Measurements from ENCODE around the gene CACNB3.
A peak's percentile ranks its signal among the peaks of the same experiment; 100 is the strongest.

The CACNB3 gene

DNA sequence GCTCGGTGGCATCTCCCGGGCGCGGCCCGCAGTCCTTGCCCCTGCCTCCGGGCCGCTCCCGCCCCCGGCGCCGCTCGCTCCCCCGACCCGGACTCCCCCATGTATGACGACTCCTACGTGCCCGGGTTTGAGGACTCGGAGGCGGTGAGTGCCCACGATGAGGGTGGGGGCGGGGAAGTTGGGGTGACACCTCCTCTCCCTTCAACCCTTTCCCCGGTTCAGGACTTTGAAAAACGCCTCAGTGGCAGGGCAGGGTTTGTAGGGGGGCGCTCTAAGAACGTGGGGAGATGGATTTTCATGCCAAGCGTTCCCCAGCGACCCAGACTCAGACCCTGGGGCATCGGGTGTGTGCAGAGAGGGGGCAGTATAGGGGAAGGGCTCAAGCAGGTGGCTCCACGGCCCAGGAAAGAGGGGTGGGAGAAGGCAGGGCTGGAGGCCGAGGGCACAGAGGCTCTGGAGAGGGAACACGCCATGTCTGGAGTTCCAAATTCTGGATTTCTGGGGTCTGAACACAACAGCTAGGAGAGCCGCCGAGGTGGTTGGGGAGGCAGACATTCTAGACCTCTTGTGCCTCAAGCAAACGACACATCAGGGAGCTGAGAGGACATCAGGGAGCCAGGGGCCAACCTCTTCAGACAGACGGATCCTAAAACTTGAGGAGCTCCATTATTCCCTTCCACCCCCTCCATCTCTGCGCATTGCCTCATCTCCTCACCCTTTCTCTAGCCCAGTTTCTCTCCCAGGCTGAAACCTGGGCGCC, 715 bp downstream of the CACNB3 start:
- Mint-ChIP-seq H3K4me1 (ENCODE audit: low read depth in 2 of 2) (peaks cover 34 to 42% of the 10 kb centered on the region in 2 donors), H3K27me3 (no peaks in the 10 kb centered on the region), H3K9me3 (no peaks in the 10 kb centered on the region), H3K4me3 (peak overlapping the region; percentile 89 to 93), H3K36me3 (ENCODE audit: insufficient read depth) (peaks cover 9% of the 10 kb centered on the region), H3K27ac (peak overlapping the region; percentile 45 to 46)
- no peak for ATAC-seq (replicated peaks)
- DNase-seq, result no peak

DNA sequence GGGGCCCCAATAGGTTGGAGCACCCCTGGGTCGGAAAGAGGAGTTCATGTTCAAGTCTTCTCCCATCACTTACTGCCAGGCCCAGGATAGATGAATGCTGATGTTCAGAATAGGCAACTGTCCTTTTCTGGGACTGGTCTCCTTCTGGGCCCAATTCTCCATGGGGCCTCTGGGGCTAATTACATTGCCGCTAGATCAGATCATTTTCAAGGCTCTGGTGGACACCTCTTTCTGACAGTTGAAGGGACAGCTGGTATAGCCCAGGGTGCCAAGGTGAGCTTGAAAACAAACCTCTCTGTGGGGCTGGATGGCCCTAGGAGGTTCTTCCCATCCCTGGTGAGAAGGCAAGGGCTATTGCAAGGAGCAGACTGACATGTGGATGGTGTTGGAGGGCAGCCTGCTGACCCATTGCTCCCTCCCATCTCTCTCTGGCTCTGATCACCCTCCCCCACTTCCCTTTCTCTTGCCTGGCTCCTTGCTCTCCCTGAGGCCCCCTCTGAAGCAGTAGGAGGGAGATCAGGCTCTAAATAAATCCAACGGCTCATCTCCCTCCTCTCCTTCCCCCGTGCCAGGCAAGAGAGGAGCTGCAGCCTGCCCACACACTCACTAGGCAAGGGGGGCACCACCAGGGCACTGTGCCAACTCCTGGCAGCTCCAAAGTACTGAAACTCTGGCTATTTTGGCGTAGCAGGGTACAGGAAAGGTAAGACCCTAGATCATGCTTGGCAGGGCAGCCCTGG, 1.9 kb downstream of the CACNB3 start:
- Mint-ChIP-seq H3K9me3 (no peaks in the 10 kb centered on the region), H3K27me3 (no peaks in the 10 kb centered on the region), H3K4me3 (peak overlapping the region; percentile 89 to 93), H3K27ac (peak overlapping the region in 1 of 2 donors; percentile 75), H3K36me3 (ENCODE audit: insufficient read depth) (peaks cover 3% of the 10 kb centered on the region), H3K4me1 (ENCODE audit: low read depth in 2 of 2) (peaks cover 36 to 41% of the 10 kb centered on the region in 2 donors)
- no peak for DNase-seq
- ATAC-seq (replicated peaks), result no peak

DNA sequence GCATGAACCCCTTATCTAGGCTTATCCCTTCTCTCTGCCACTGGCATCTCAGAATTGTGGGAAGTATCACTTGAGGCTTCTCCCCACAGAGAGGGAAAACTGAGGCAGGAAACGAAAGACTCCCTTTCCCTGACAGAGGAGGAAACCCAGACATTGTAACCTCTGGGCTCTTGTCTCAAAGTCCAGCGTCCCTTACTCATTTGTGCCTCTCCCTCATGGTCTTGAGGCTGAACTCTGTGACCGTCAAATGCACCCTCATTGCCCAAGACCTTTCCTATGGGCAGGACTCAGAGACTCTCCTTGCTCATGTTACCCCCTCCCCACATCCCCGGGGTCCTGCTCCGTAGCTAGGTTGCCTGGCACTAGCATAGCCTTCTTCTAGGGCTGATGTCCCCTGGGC, 3.8 kb downstream of the CACNB3 start:
- peak overlapping the region in 1 of 2 donors; percentile 3 for H3K27ac Mint-ChIP-seq
- ATAC-seq (replicated peaks), result no peak
- no peak for DNase-seq
- peaks cover 29 to 33% of the 10 kb centered on the region in 2 donors for H3K4me1 Mint-ChIP-seq (ENCODE audit: low read depth in 2 of 2)
- no peak overlapping the region for H3K4me3 Mint-ChIP-seq
- H3K36me3 Mint-ChIP-seq (ENCODE audit: insufficient read depth), result peaks cover 3% of the 10 kb centered on the region
- no peaks in the 10 kb centered on the region for H3K27me3 Mint-ChIP-seq
- no peaks in the 10 kb centered on the region for H3K9me3 Mint-ChIP-seq

DNA sequence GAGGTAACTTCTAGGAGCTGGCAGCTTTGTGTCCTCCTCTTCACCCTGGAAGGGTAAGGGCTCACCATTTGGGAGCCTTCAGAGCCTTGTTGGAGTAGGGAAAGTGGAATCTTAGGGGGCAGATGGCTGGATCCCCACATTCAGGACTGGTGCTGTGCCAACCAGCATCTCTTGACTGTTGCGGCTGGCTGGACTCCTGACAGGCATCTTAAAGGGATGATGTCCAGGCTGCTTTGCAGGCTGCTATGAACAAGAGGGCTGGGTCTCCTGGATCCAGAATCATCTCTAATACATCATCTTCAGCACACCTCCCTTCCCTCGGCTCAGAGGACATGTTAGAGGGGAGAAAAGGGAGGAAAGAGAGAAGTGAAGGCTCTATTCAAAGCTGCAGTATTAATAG, 4.4 kb downstream of the CACNB3 start:
- no peak for ATAC-seq (replicated peaks)
- no peak for DNase-seq
- H3K27me3 Mint-ChIP-seq, result no peaks in the 10 kb centered on the region
- peaks cover 3% of the 10 kb centered on the region for H3K36me3 Mint-ChIP-seq (ENCODE audit: insufficient read depth)
- H3K4me3 Mint-ChIP-seq, result no peak overlapping the region
- peaks cover 23 to 31% of the 10 kb centered on the region in 2 donors for H3K4me1 Mint-ChIP-seq (ENCODE audit: low read depth in 2 of 2)
- no peaks in the 10 kb centered on the region for H3K9me3 Mint-ChIP-seq
- H3K27ac Mint-ChIP-seq, result peak overlapping the region in 1 of 2 donors; percentile 1

DNA sequence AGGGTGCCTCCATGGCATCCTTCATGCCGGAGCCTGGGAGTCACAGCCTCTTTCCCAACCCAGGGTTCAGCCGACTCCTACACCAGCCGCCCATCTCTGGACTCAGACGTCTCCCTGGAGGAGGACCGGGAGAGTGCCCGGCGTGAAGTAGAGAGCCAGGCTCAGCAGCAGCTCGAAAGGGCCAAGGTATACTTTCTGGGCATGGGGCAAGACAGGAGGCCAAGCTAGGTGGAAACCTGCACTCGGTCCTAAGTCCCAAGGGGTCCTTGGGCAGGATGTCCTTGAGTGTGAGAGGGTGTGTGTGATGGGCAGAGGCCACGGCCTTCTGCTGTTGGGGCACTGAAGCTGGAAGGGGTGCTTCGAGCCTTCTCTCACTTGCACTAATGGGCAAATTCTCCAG, 5.0 kb downstream of the CACNB3 start:
- no peak for ATAC-seq (replicated peaks)
- DNase-seq, result no peak
- Mint-ChIP-seq H3K4me3 (no peak overlapping the region), H3K4me1 (ENCODE audit: low read depth in 2 of 2) (peaks cover 18 to 26% of the 10 kb centered on the region in 2 donors), H3K9me3 (no peaks in the 10 kb centered on the region), H3K27ac (peak overlapping the region; percentile 1 to 48), H3K27me3 (no peaks in the 10 kb centered on the region), H3K36me3 (ENCODE audit: insufficient read depth) (no peaks in the 10 kb centered on the region)

DNA sequence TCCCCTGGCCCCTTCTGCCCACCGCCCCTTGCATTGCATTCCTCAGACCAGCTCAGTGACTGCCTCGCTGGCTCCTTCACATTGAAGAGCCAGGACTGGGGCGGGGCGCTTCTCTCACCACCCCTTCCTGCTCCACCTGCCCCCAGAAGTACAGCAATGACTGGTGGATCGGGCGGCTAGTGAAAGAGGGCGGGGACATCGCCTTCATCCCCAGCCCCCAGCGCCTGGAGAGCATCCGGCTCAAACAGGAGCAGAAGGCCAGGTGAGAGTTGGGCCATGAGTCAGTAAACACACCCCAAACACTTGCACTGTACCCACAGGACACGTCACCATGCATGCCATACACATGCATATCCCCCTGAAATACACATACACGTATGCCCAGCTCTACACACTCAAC, 5.8 kb downstream of the CACNB3 start:
- H3K27me3 Mint-ChIP-seq, result no peaks in the 10 kb centered on the region
- DNase-seq (peak; percentile 32 to 50 (median 33)), ATAC-seq (replicated peaks) (peak; percentile 91)
- H3K36me3 Mint-ChIP-seq (ENCODE audit: insufficient read depth), result peaks cover 3% of the 10 kb centered on the region
- no peaks in the 10 kb centered on the region for H3K9me3 Mint-ChIP-seq
- peaks cover 19 to 23% of the 10 kb centered on the region in 2 donors for H3K4me1 Mint-ChIP-seq (ENCODE audit: low read depth in 2 of 2)
- peak overlapping the region; percentile 48 to 65 for H3K27ac Mint-ChIP-seq
- peak overlapping the region in 1 of 2 donors; percentile 0 for H3K4me3 Mint-ChIP-seq

DNA sequence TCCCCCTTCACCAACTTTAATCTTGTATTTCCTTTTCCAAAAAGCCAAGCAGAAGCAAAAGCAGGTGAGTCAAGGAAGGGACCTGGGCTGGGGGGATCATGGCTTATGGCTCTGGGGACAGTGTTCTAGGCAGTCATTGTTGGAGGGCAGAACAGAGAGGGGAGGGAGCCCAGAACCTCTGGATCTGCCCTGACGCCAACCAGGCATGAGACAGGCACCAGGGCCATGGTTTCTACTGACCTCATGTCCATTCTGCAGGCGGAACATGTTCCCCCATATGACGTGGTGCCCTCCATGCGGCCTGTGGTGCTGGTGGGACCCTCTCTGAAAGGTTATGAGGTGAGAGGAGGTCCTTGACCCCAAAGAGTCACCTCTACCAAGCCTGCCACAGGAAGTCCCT, 6.6 kb downstream of the CACNB3 start:
- DNase-seq, result no peak
- no peak for ATAC-seq (replicated peaks)
- no peaks in the 10 kb centered on the region for H3K9me3 Mint-ChIP-seq
- H3K4me1 Mint-ChIP-seq (ENCODE audit: low read depth in 2 of 2), result peaks cover 20 to 24% of the 10 kb centered on the region in 2 donors
- peaks cover 8% of the 10 kb centered on the region for H3K36me3 Mint-ChIP-seq (ENCODE audit: insufficient read depth)
- no peak overlapping the region for H3K4me3 Mint-ChIP-seq
- peak overlapping the region; percentile 48 to 65 for H3K27ac Mint-ChIP-seq
- H3K27me3 Mint-ChIP-seq, result no peaks in the 10 kb centered on the region

DNA sequence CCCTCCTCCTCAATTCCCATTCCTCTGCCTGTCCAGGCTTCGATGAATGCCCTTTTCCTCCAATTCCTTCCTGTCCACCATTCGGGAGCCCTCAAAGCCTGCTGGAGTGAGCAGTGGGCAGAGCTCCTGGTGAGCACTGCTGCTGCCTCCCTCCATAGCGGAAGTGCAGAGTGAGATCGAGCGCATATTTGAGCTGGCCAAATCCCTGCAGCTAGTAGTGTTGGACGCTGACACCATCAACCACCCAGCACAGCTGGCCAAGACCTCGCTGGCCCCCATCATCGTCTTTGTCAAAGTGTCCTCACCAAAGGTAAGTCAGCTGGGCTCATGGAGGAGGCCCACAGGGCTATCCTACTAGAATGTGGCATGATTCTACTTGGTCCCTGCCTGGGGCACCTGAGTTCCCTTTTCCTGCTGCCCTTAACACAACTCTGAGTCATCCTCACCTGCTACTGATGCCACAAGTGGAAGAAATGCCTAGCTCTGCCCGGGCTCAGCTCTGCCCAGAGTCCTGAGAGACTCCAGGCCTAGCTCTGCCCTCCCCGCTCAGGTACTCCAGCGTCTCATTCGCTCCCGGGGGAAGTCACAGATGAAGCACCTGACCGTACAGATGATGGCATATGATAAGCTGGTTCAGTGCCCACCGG, 8.0 kb downstream of the CACNB3 start:
- no peak for ATAC-seq (replicated peaks)
- Mint-ChIP-seq H3K27me3 (no peaks in the 10 kb centered on the region), H3K4me3 (no peak overlapping the region), H3K27ac (peak overlapping the region in 1 of 2 donors; percentile 33), H3K9me3 (no peaks in the 10 kb centered on the region), H3K4me1 (ENCODE audit: low read depth in 2 of 2) (peaks cover 22 to 24% of the 10 kb centered on the region in 2 donors), H3K36me3 (ENCODE audit: insufficient read depth) (peaks cover 20% of the 10 kb centered on the region)
- no peak for DNase-seq

DNA sequence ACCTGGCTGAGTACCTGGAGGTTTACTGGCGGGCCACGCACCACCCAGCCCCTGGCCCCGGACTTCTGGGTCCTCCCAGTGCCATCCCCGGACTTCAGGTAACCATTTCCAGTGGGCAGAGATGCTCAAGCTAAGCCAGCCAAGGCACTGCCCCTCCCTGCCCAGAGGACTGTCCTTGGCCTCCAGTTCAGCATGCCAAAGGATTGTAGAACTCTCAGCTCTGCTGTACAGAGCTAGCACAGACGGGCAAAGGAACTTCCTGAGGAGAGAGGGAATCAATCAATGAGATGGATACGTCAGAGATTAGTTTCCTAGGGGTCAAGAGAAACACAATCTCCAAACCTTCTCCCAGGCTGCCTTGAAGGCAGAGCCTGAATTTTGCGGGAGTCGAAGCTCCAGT, 8.7 kb downstream of the CACNB3 start:
- peak overlapping the region in 1 of 2 donors; percentile 33 for H3K27ac Mint-ChIP-seq

DNA sequence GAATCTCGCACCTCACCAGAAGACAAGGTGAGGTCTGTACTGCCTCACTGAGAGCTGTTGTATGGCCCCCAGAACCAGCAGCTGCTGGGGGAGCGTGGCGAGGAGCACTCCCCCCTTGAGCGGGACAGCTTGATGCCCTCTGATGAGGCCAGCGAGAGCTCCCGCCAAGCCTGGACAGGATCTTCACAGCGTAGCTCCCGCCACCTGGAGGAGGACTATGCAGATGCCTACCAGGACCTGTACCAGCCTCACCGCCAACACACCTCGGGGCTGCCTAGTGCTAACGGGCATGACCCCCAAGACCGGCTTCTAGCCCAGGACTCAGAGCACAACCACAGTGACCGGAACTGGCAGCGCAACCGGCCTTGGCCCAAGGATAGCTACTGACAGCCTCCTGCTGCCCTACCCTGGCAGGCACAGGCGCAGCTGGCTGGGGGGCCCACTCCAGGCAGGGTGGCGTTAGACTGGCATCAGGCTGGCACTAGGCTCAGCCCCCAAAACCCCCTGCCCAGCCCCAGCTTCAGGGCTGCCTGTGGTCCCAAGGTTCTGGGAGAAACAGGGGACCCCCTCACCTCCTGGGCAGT, 9.3 kb downstream of the CACNB3 start:
- Mint-ChIP-seq H3K36me3 (ENCODE audit: insufficient read depth) (peaks cover 31% of the 10 kb centered on the region), H3K27me3 (no peaks in the 10 kb centered on the region), H3K4me1 (ENCODE audit: low read depth in 2 of 2) (peaks cover 18 to 26% of the 10 kb centered on the region in 2 donors), H3K4me3 (no peak overlapping the region), H3K9me3 (no peaks in the 10 kb centered on the region), H3K27ac (peak overlapping the region; percentile 33 to 57)
- ATAC-seq (replicated peaks), result no peak
- no peak for DNase-seq

More for the DNA sequence above, 8.7 kb downstream of the CACNB3 start:
- H3K9me3 Mint-ChIP-seq, result no peaks in the 10 kb centered on the region
- H3K27me3 Mint-ChIP-seq, result no peaks in the 10 kb centered on the region
- H3K36me3 Mint-ChIP-seq (ENCODE audit: insufficient read depth), result peaks cover 27% of the 10 kb centered on the region
- ATAC-seq (replicated peaks), result no peak
- DNase-seq, result no peak
- H3K4me1 Mint-ChIP-seq (ENCODE audit: low read depth in 2 of 2), result peaks cover 22 to 26% of the 10 kb centered on the region in 2 donors
- H3K4me3 Mint-ChIP-seq, result no peak overlapping the region

DNA sequence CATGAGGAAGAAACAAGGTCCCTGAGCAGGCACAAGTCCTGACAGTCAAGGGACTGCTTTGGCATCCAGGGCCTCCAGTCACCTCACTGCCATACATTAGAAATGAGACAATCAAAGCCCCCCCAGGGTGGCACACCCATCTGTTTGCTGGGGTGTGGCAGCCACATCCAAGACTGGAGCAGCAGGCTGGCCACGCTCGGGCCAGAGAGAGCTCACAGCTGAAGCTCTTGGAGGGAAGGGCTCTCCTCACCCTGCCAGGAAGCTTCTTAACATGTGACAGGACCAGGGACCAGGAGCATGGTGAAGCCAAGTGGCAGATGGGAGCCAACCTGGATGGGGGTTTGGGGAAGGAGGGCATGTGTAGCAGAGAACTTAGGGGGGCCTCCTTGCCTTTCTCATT, 10.0 kb downstream of the CACNB3 start:
- ATAC-seq (replicated peaks) (no peak), DNase-seq (no peak)
- no peaks in the 10 kb centered on the region for H3K27me3 Mint-ChIP-seq
- no peaks in the 10 kb centered on the region for H3K9me3 Mint-ChIP-seq
- peaks cover 37% of the 10 kb centered on the region for H3K36me3 Mint-ChIP-seq (ENCODE audit: insufficient read depth)
- H3K27ac Mint-ChIP-seq, result peak overlapping the region in 1 of 2 donors; percentile 57
- peaks cover 18 to 26% of the 10 kb centered on the region in 2 donors for H3K4me1 Mint-ChIP-seq (ENCODE audit: low read depth in 2 of 2)
- H3K4me3 Mint-ChIP-seq, result no peak overlapping the region

DNA sequence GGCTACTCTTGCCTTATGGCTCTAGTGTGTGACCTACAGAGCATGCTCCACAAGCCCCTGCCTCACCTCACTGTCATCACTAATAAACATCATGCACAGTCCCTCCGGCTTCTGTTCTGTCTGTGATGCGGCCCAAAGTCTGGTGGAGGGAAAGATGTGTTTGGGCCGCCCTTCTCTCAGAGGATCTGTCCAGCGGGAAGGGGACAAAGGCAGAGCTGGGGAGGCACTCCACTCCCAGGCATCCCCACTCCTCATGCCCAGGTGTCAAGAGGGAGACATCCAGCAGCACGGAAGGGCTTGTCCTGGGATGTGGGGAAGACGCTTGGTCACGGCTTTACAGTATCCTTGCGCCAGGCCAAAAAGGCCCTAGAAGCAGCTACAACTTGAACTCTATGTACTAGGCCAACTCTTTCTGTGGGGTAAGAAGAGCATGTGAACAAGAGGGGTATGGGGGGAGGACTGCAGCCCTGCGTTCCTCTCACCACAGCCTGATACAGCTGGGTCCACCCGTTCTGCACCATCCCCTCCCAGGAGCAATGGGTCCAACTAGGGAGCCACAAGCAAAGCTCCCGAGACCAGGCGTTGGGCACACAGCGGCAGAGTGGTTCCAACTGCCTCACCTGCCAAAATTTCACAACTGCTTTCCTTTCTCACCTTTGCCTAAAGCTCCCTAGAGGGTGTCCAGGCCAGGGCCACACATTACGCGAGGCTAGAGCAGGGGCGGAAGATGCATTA, 10.7 kb downstream of the CACNB3 start:
- Mint-ChIP-seq H3K27ac (peak overlapping the region in 1 of 2 donors; percentile 57), H3K27me3 (no peaks in the 10 kb centered on the region), H3K4me1 (ENCODE audit: low read depth in 2 of 2) (peaks cover 14 to 21% of the 10 kb centered on the region in 2 donors), H3K36me3 (ENCODE audit: insufficient read depth) (peaks cover 45% of the 10 kb centered on the region), H3K9me3 (no peaks in the 10 kb centered on the region), H3K4me3 (no peak overlapping the region)
- ATAC-seq (replicated peaks) (no peak), DNase-seq (no peak)

DNA sequence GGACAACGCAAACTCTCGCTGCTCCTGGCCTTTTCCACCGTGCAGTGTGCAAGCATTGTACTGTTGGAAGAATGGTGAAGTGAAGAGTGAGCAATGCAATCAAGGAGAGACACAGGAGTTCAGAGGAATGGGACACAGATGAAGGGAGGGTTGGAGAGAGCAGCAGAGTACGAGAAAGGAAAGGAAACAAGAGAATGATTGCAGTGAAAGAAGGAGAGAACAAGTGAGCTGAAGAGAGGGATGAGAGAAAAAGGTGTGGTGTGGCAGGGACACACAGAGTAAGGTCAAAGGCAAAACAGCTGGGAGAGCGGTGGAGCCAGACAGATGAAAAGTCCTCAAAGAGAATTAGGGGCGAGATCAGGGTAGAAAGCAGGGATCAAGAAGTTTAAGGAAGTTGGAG, 13.0 kb downstream of the CACNB3 start:
- peaks cover 67% of the 10 kb centered on the region for H3K36me3 Mint-ChIP-seq (ENCODE audit: insufficient read depth)
- no peak for DNase-seq
- peak overlapping the region; percentile 2 to 23 for H3K27ac Mint-ChIP-seq
- ATAC-seq (replicated peaks), result no peak
- H3K4me3 Mint-ChIP-seq, result no peak overlapping the region
- no peaks in the 10 kb centered on the region for H3K9me3 Mint-ChIP-seq
- H3K27me3 Mint-ChIP-seq, result no peaks in the 10 kb centered on the region
- peaks cover 3 to 15% of the 10 kb centered on the region in 2 donors for H3K4me1 Mint-ChIP-seq (ENCODE audit: low read depth in 2 of 2)

Data from effector memory CD8-positive, alpha-beta T cell (primary cell).